Measurements from ENCODE around the gene C5orf63. TPM values are rescaled to one million over a fixed set of nuclear protein-coding genes. Genes with fewer than 3 reads are reported as not detected.

The C5orf63 gene
- total RNA-seq, 1 donor from 2014 or later: 10.1 TPM

GRCh38 chr5:127084656-127085055, 11.4 kb upstream of the C5orf63 start:
- Histone ChIP-seq H3K4me1 (no peaks in the 10 kb centered on the region), H3K4me3 (no peak overlapping the region), H3K36me3 (no peaks in the 10 kb centered on the region), H3K27me3 (no peaks in the 10 kb centered on the region), H3K27ac (no peak overlapping the region), H3K9me3 (no peaks in the 10 kb centered on the region)
- DNase-seq (no peak), ATAC-seq (no peak)
- intact Hi-C loops (cut with DNase I): no loop called here
- no peak for TF ChIP-seq CTCF (IDR thresholded peaks at IDR 0.05)

DNA sequence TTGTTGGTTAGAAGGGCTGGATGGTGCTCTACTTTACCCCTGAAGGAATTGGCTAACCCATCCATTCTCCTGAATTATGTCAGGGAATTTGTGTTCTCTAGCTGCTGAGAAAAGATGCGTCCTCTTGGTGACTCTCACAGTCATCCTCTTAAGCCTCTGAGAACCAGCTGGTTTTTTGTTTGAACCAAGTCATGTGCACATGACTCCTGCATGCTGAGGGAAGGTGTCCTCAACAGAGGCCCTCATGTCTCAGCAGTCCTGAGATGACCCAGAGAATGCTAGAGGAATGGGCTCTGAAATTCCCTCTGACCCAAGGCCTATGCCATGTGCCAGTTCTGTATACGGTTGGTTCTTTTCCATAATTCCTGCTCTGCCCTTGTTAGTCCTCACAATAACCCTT, 10.4 kb upstream of the C5orf63 start:
- no peaks in the 10 kb centered on the region for H3K27me3 ChIP-seq
- no peak for DNase-seq
- TF ChIP-seq CTCF (IDR thresholded peaks at IDR 0.05): no peak
- no peaks in the 10 kb centered on the region for H3K36me3 ChIP-seq
- no peak overlapping the region for H3K4me3 ChIP-seq
- no peak overlapping the region for H3K27ac ChIP-seq
- ATAC-seq: no peak
- H3K4me1 ChIP-seq: no peaks in the 10 kb centered on the region
- no peaks in the 10 kb centered on the region for H3K9me3 ChIP-seq
- intact Hi-C loops (cut with DNase I): no loop called here

DNA sequence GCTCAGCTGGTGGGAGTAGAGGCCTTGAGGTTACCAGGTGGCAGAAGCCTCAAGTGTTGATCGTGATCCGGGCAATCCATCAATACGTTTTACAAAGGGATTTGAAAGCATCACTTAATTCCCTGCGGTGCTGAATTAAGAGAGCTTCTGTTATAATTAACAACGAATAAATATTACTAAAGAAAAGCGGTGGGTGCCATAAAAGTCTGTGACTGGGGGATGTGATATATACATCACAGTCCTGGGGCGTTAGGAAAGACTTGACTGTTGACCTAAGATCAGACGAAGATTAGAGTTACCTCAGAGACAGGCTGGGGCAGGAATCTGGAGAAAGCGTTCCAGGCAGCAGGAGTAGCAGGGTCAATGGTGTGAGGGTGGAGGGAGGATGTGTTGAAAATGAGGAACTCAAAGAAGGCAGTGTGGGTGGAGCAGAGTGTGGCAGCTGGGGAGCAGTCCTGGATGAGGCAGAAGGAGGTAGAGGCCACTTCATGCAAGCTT, 6.7 kb upstream of the C5orf63 start:
- intact Hi-C loops (cut with DNase I): no loop called here
- Histone ChIP-seq H3K36me3 (no peaks in the 10 kb centered on the region), H3K9me3 (no peaks in the 10 kb centered on the region), H3K27me3 (no peaks in the 10 kb centered on the region), H3K4me3 (no peak overlapping the region), H3K4me1 (no peaks in the 10 kb centered on the region), H3K27ac (no peak overlapping the region)
- ATAC-seq (peak; percentile 82), DNase-seq (no peak)
- TF ChIP-seq CTCF (IDR thresholded peaks at IDR 0.05): no peak

DNA sequence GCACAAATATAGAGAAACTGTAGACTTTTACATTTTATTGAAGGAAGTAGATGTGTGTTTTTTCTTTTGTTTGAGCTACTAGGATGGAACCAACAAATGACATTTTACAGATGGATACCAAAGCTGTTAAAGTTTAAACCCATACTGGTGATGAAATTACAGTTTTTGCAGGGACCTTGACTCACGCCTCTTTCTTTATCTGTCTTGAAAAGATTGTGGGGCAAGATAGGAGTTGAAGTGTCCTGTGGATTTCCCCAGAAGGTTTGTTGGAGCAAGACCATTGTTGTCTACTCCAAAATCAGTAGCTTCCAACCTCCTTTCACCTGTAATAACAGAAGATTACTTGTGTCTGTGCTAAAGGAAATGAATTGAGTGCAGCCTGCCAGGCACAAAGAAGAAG, 4.1 kb upstream of the C5orf63 start:
- Histone ChIP-seq H3K36me3 (no peaks in the 10 kb centered on the region), H3K4me1 (no peaks in the 10 kb centered on the region), H3K9me3 (no peaks in the 10 kb centered on the region), H3K27me3 (no peaks in the 10 kb centered on the region), H3K4me3 (no peak overlapping the region), H3K27ac (no peak overlapping the region)
- DNase-seq: no peak
- intact Hi-C loops (cut with DNase I): no loop called here
- ATAC-seq: no peak
- no peak for TF ChIP-seq CTCF (IDR thresholded peaks at IDR 0.05)

DNA sequence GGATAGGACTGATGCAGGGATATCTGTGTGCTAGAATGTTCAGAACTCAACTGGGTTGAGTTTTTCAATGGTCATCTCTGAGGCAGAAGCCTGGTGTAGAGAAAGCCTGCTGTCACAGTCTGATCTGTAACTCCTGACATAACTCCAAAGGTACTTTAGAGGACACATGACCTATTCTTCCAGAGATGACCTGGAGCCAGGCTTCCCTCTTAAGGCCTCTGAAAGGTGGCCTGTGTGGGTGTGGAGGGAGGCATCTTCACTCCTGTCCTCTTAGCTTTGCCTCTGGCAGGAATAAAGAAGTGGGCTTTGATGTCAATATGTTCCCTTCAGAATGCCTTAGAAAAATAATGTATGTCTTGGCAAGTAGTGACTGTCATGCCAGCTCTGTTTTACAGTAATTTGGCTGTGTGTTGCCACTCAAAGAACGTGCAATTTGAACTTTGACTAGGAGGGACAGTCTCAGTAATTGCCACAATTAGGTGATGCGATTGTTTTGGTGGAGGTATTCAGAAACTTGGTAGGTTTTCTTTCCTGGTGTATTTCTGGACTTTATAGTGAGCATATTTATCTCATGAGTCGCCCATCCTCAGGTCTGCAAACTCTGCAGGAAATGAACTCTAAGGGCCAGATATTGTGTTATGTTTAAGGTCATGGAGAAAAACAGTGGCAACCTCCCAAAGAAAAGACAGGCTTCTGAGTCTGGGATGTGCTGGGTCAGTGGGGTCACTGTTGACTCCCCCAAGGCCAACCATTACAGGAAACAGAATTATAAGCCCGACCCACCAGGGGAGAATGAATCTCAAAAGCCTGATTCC, 3.2 kb upstream of the C5orf63 start:
- TF ChIP-seq CTCF (IDR thresholded peaks at IDR 0.05): no peak
- ATAC-seq: no peak
- intact Hi-C loops (cut with DNase I): no loop called here
- H3K27me3 ChIP-seq: no peaks in the 10 kb centered on the region
- H3K9me3 ChIP-seq: no peaks in the 10 kb centered on the region
- no peak for DNase-seq
- H3K36me3 ChIP-seq: no peaks in the 10 kb centered on the region
- no peak overlapping the region for H3K27ac ChIP-seq
- no peak overlapping the region for H3K4me3 ChIP-seq
- H3K4me1 ChIP-seq: peaks cover 3% of the 10 kb centered on the region
